ENCODE results near the gene ELFN1. TPM values are rescaled to one million over a fixed set of nuclear protein-coding genes. Genes with fewer than 3 reads are reported as not detected.

ELFN1 gene
- total RNA-seq, 4 donors from 2014 or later = 0.38 to 3.3 (median 0.48) TPM

DNA sequence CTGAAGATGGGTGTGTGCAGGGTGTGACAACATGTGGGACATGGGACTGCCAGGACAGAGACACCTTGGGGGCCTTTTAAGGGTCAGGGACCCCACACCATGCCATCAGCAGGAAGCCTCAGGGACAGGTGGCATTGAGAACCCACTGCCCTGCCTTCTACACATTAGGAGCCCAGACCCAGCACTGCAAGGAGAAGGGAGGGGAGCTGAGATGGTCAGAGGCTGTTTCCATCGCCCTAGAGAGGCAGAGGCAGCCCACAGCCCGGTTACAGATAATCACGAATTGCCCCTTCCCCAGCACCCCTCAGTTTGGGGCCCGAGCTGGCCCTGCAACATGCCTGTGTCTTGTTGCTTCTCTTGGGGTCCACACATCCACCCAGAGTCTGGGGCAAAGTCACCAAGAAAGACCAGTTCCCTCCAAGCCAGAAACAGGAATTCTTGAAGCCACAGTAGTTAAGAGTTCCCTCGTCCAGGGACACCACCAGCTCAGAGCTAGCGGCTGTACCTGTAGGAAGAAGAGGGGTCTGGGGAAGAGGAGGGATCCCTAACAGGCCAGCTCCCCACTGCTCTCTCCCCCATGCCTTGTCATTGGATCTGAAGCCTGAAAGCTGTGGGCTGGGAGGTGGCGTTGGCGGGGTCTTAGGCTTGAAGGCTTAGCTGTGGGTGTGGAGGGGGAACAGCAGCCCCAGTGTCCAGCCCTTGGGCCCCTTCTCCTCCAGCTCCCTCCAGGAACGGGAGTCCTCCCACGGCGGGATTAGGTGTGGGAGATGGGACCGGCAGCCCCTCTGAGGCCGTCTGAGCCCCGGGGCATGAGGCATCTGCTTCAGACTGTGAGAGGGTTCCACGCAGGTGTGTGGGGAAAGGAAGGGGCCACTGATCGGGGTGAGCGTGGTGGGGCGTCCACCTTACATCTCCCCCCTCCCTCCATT lies 44.8 kb upstream of the ELFN1 start:
- peaks cover 0 to 11% (median 10%) of the 10 kb centered on the region in 3 donors for H3K9me3 ChIP-seq
- peaks cover 0 to 15% (median 0%) of the 10 kb centered on the region in 4 donors for H3K27me3 ChIP-seq
- no peak overlapping the region for H3K4me3 ChIP-seq
- intact Hi-C loops (cut with DNase I) = no loop called here
- DNase-seq = no peak
- no peaks in the 10 kb centered on the region for H3K36me3 ChIP-seq
- H3K27ac ChIP-seq = no peak overlapping the region
- WGBS, 2 donors = 75 to 76% methylated on average over 8 to 10 of the region's 18 CpGs
- TF ChIP-seq, protein P1, sequence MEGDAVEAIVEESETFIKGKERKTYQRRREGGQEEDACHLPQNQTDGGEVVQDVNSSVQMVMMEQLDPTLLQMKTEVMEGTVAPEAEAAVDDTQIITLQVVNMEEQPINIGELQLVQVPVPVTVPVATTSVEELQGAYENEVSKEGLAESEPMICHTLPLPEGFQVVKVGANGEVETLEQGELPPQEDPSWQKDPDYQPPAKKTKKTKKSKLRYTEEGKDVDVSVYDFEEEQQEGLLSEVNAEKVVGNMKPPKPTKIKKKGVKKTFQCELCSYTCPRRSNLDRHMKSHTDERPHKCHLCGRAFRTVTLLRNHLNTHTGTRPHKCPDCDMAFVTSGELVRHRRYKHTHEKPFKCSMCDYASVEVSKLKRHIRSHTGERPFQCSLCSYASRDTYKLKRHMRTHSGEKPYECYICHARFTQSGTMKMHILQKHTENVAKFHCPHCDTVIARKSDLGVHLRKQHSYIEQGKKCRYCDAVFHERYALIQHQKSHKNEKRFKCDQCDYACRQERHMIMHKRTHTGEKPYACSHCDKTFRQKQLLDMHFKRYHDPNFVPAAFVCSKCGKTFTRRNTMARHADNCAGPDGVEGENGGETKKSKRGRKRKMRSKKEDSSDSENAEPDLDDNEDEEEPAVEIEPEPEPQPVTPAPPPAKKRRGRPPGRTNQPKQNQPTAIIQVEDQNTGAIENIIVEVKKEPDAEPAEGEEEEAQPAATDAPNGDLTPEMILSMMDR (IDR thresholded peaks at IDR 0.05) = no peak
- TF ChIP-seq POLR2A (IDR thresholded peaks at IDR 0.05) = no peak
- no peaks in the 10 kb centered on the region for H3K4me1 ChIP-seq

DNA sequence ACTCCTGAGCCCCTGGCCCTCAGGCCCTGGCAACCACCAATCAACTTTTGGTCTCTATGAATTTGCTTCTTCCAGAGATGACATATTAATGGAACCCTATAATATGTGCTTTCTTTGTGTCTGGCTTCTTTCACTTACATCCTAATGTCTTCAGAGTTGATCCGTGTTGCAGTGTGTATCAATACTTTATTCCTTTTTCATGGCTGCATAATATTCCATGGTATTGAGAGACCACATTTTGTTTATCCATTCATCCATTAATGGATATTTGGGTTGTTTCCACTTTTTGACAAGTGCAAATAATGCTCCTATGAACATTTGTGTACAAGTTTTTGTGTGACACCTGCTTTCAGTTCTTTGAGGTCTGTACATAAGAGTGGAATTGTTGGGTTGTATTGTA lies 43.3 kb upstream of the ELFN1 start:
- no peak overlapping the region for H3K4me3 ChIP-seq
- H3K27me3 ChIP-seq = peaks cover 0 to 15% (median 0%) of the 10 kb centered on the region in 4 donors
- peaks cover 0 to 12% (median 10%) of the 10 kb centered on the region in 3 donors for H3K9me3 ChIP-seq
- no peaks in the 10 kb centered on the region for H3K4me1 ChIP-seq
- H3K36me3 ChIP-seq = no peaks in the 10 kb centered on the region
- no peak for TF ChIP-seq POLR2A (IDR thresholded peaks at IDR 0.05)
- TF ChIP-seq, protein P1 (IDR thresholded peaks at IDR 0.05) = no peak
- intact Hi-C loops (cut with DNase I) = no loop called here
- no peak for DNase-seq
- WGBS, 2 donors = 72 to 80% methylated on average over 1 of the region's 1 CpG
- no peak overlapping the region for H3K27ac ChIP-seq

DNA sequence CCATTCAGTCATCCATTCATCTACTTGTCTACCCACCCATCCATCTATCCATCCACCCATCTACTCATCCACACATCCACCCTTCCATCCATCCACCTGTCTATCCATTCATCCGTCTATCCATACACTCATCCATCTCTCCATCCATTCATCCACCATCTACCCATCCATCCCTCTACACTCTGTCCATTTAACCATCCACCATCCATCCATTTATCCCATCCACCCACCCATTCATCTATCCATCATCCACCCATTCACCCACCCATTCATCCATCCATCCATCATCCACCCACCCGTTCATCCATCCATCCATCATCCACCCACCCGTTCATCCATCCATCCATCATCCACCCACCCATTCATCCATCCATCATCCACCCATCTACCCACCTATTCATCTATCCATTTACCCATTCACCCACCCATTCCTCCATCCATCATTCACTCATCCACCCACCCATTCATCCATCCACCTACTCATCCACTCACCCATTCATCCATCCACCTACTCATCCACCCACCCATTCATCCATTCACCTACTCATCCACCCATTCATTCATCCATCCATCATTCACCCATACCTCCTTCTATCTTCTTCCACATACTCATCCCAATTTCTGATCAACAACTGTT lies 39.3 kb upstream of the ELFN1 start:
- TF ChIP-seq, protein P1 (IDR thresholded peaks at IDR 0.05) = no peak
- no peak for TF ChIP-seq POLR2A (IDR thresholded peaks at IDR 0.05)
- WGBS, 2 donors = 79% methylated on average over 3 of the region's 3 CpGs
- Histone ChIP-seq H3K9me3 (peaks cover 0 to 23% (median 22%) of the 10 kb centered on the region in 3 donors), H3K27me3 (peaks cover 0 to 39% (median 0%) of the 10 kb centered on the region in 4 donors), H3K4me1 (no peaks in the 10 kb centered on the region), H3K4me3 (no peak overlapping the region), H3K36me3 (no peaks in the 10 kb centered on the region), H3K27ac (no peak overlapping the region)
- DNase-seq = no peak
- intact Hi-C loops (cut with DNase I) = no loop called here

DNA sequence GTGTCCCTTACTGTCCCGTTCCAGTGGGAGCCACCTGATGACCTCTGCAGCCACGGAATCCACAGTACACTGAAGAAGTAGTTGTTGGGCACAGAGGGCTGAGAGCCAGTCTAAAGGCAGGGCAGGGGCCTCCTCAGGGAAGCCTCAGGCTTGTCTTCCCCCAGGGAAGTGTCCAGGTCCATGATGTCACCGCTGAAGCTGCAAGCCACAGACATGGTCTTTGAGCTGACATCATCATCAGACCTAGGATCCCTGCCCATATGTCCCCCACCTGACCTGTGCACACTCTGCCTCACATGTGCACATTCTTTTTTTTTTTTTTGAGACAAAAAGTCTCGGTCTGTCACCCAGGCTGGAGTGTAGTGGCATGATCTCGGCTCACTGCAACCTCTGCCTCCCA lies 38.4 kb upstream of the ELFN1 start:
- intact Hi-C loops (cut with DNase I) = no loop called here
- TF ChIP-seq POLR2A (IDR thresholded peaks at IDR 0.05) = no peak
- TF ChIP-seq, protein P1 (IDR thresholded peaks at IDR 0.05) = no peak
- WGBS, 2 donors = 69 to 79% methylated on average over 3 of the region's 5 CpGs

DNA sequence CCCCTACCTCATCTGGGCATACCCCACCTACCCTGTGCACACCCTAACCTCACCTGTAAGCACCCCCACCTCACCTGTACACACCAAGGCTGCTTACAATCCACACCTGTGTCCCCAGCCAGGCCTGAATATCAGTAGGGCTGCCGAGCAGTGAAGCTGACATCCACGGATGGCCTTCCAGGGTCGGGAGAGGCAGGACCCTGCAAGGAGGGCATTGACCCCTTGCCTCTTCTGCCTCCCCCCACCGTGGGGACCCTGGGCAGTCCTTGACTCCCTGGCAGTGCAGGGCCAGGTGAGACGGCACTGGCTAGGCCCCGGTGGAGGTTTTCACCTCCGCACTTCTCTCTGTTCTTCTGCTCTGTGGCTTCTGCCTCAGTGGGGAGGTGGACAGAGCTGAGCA lies 37.6 kb upstream of the ELFN1 start:
- Histone ChIP-seq H3K9me3 (peaks cover 0 to 37% (median 33%) of the 10 kb centered on the region in 3 donors), H3K4me1 (no peaks in the 10 kb centered on the region), H3K27me3 (peaks cover 0 to 39% (median 0%) of the 10 kb centered on the region in 4 donors), H3K4me3 (no peak overlapping the region), H3K36me3 (no peaks in the 10 kb centered on the region), H3K27ac (no peak overlapping the region)
- TF ChIP-seq, protein P1 (IDR thresholded peaks at IDR 0.05) = no peak
- TF ChIP-seq POLR2A (IDR thresholded peaks at IDR 0.05) = no peak
- no peak for DNase-seq
- WGBS, 2 donors = 81% methylated on average over 7 of the region's 7 CpGs; no CpG with 5 or more reads in 1 of the 2 donors
- intact Hi-C loops (cut with DNase I) = no loop called here

More for the DNA sequence above, 38.4 kb upstream of the ELFN1 start:
- Histone ChIP-seq H3K36me3 (no peaks in the 10 kb centered on the region), H3K4me1 (no peaks in the 10 kb centered on the region), H3K27me3 (peaks cover 0 to 39% (median 0%) of the 10 kb centered on the region in 4 donors), H3K9me3 (peaks cover 0 to 29% (median 27%) of the 10 kb centered on the region in 3 donors), H3K4me3 (no peak overlapping the region), H3K27ac (no peak overlapping the region)
- no peak for DNase-seq

Data from esophagus squamous epithelium (tissue), 5 donors.